Lung (tissue), 12 donors: ENCODE measurements around the gene DIP2C. TPM values are rescaled to one million over a fixed set of nuclear protein-coding genes. Genes with fewer than 3 reads are reported as not detected.
"Not testable (repeated sequence)": the region's sequence is repeated elsewhere in the genome, so short reads cannot be mapped to it uniquely, and the experiment has no call there.

ENCODE experiments used
- ATAC-seq: fragments of 200-7000 bp; cut with Tn5 transposase; one replicate; pipeline ENCODE4 v1.9.1; 2020; ENCODE audit warnings: moderate number of reproducible peaks; ENCODE audit not compliant: insufficient read depth, low FRiP score
- DNase-seq, 3 donors: peaks; one replicate each; pipeline ENCODE4 v3.0.0-alpha.2; 2013 to 2017
- H3K27ac ChIP-seq, 2 donors: one replicate each; pipeline ENCODE4 v1.5.1; 2013; ENCODE audit warnings: mild to moderate bottlenecking in 2 of 2, moderate library complexity in 2 of 2, control low read depth in 1 of 2, inconsistent platforms in 1 of 2, low read depth in 1 of 2, low read length in 1 of 2
- H3K27me3 ChIP-seq, 3 donors: one replicate each; pipeline ENCODE4 v1.5.1; 2013; ENCODE audit warnings: low read length in 2 of 3; ENCODE audit not compliant: control insufficient read depth in 3 of 3, insufficient read depth in 3 of 3
- H3K36me3 ChIP-seq, 4 donors: one replicate each; pipeline ENCODE4 v1.5.1; 2013; ENCODE audit warnings: low read length in 4 of 4, mild to moderate bottlenecking in 1 of 4, moderate library complexity in 1 of 4; ENCODE audit not compliant: control insufficient read depth in 4 of 4, insufficient read depth in 4 of 4
- H3K4me1 ChIP-seq, 5 donors: one replicate each; pipeline ENCODE4 v1.5.1; 2013; ENCODE audit warnings: low read length in 5 of 5, mild to moderate bottlenecking in 2 of 5, moderate library complexity in 1 of 5; ENCODE audit not compliant: control insufficient read depth in 5 of 5, insufficient read depth in 5 of 5
- H3K4me3 ChIP-seq: one replicate; pipeline ENCODE4 v1.5.1; 2013; ENCODE audit warnings: mild to moderate bottlenecking, control low read depth, moderate library complexity
- H3K9ac ChIP-seq, 2 donors: one replicate each; pipeline ENCODE4 v1.5.1; 2013; ENCODE audit warnings: low read length in 2 of 2, control low read depth in 1 of 2; ENCODE audit not compliant: insufficient read depth in 1 of 2
- H3K9me3 ChIP-seq, 4 donors: one replicate each; pipeline ENCODE4 v1.5.1; 2013; ENCODE audit warnings: low read length in 3 of 4, mild to moderate bottlenecking in 1 of 4, moderate library complexity in 1 of 4; ENCODE audit not compliant: control insufficient read depth in 4 of 4, insufficient read depth in 3 of 4
- WGBS, 2 donors: extraction: QIAGEN DNeasy Blood & Tissue Kit; methylation state at CpG; one replicate each; pipeline ENCODE4 v1.1.7; 2013; 5-methylcytosine and 5-hydroxymethylcytosine counted together
- polyA plus RNA-seq, 2 donors: library from polyadenylated mRNA; stranded (reverse); fragments of 200-250 nt; gene quantifications; one replicate each; pipeline ENCODE4 v1.2.1, GENCODE V29; 2013
- total RNA-seq, 2 donors: library from RNA; depleted of rRNA in 1 of 2; stranded (reverse); fragments of >200 nt in 1 of 2; gene quantifications; one replicate each; pipeline ENCODE4 v1.2.1, GENCODE V29; 2014 to 2021
- TF ChIP-seq, protein P1 (sequence below): IDR thresholded peaks from 2 replicates; pipeline ENCODE4 v1.5.1; 2012; ENCODE audit warnings: mild to moderate bottlenecking; ENCODE audit errors: control extremely low read depth, extremely low read depth
- donor health status: control.
- donor health status: control.
- donor health status: Bipolar disorder and iron deficiency.
- donor health status: healthy.
- donor health status: DM: yes; HTN: yes; CAD: no.

DIP2C gene
- total and polyA plus RNA-seq, 4 donors, result 3.6 to 20.0 (median 9.5) TPM

DNA sequence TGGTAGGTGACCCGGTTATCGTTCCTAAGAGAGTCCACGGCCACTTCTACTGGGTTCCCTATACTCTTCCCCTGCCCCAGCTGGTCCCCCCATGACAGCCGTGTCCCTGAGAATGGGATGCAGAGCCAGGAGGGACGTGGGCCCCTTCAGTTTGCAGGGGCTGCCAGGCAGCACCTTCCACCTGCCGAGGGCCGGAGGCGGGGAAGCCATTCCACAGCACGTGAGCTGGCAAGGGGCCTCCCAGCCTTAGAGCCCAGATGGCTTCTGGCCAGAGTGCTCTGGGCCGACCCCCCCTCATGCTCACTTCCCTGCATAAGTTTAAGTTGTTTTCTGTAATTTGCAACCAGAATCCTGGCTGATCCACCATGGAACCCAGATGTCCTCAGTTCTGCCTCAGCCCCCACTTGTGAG lies 39.0 kb downstream of the DIP2C start:
- ATAC-seq (no peak), DNase-seq (peak; percentile 41 to 71 (median 53))
- Histone ChIP-seq H3K27ac (peak overlapping the region; percentile 0 to 30), H3K27me3 (no peaks in the 10 kb centered on the region), H3K9me3 (peaks cover 0 to 2% (median 0%) of the 10 kb centered on the region in 4 donors), H3K9ac (no peak overlapping the region), H3K4me3 (no peak overlapping the region), H3K36me3 (no peaks in the 10 kb centered on the region), H3K4me1 (peaks cover 0 to 27% (median 19%) of the 10 kb centered on the region in 5 donors)
- TF ChIP-seq, protein P1, sequence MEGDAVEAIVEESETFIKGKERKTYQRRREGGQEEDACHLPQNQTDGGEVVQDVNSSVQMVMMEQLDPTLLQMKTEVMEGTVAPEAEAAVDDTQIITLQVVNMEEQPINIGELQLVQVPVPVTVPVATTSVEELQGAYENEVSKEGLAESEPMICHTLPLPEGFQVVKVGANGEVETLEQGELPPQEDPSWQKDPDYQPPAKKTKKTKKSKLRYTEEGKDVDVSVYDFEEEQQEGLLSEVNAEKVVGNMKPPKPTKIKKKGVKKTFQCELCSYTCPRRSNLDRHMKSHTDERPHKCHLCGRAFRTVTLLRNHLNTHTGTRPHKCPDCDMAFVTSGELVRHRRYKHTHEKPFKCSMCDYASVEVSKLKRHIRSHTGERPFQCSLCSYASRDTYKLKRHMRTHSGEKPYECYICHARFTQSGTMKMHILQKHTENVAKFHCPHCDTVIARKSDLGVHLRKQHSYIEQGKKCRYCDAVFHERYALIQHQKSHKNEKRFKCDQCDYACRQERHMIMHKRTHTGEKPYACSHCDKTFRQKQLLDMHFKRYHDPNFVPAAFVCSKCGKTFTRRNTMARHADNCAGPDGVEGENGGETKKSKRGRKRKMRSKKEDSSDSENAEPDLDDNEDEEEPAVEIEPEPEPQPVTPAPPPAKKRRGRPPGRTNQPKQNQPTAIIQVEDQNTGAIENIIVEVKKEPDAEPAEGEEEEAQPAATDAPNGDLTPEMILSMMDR, result no peak
- WGBS, 2 donors, result 70 to 88% methylated on average over 10 of the region's 10 CpGs

DNA sequence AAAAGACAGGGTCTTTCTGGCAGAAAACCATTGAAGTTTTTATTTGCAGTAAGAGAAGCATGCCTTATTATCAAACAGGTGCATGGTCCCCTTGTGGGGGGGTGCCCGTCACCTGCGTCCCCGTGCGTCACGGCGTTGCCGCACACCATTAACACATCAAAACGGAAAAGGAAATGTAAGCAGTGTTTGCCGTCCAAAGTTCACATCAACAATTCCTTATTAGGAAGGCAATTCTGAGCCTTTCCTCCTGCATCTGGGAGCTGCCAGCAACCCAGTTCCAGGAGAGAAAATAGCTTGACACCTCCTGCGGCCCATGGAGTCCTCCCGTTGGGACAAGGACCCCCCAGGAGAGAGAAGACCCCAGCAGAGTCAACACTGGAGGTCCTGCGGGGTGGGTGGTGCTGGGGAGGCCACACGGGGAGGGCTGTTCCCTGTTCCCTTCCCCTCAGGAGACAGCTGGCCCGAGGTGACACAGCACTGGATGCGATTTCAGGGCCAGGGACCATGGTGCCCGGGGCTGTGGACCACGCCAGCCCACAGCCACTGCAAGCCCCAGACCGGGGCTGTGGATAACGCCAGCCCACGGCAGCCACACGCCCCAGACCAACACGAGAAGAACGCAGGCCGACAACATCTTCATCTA lies 39.5 kb downstream of the DIP2C start:
- Histone ChIP-seq H3K4me1 (peaks cover 0 to 26% (median 16%) of the 10 kb centered on the region in 5 donors), H3K27ac (peak overlapping the region; percentile 0 to 30), H3K9ac (no peak overlapping the region), H3K4me3 (no peak overlapping the region), H3K9me3 (peaks cover 0 to 4% (median 3%) of the 10 kb centered on the region in 4 donors), H3K27me3 (no peaks in the 10 kb centered on the region), H3K36me3 (peaks cover 0 to 2% (median 0%) of the 10 kb centered on the region in 4 donors)
- DNase-seq (peak; percentile 71 to 90 (median 86)), ATAC-seq (no peak)
- 53 to 75% methylated on average over 24 of the region's 24 CpGs for WGBS, 2 donors
- TF ChIP-seq, protein P1, result no peak

DNA sequence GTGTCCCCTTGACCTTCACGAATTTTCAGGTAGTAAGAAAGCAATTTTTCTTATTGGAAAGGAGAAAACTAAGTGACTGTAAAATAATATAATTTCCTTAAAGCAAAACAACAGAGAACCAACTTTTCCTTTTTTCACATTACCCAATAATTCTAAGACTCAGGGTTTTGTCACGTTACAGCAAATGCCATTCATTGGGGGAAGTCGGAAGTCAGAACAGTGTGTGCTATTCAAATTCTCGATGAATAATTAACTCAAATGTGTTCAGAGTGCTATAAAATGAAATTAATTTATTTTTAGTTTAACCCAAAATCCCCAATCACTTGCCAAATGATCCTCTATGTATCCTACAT lies 40.0 kb downstream of the DIP2C start:
- ATAC-seq (no peak), DNase-seq (peak in 2 of 3 donors; percentile 31 to 48)
- H3K27me3 ChIP-seq, result no peaks in the 10 kb centered on the region
- H3K4me1 ChIP-seq, result peaks cover 0 to 21% (median 12%) of the 10 kb centered on the region in 5 donors
- no peak overlapping the region for H3K27ac ChIP-seq
- H3K4me3 ChIP-seq, result no peak overlapping the region
- H3K9ac ChIP-seq, result no peak overlapping the region
- H3K9me3 ChIP-seq, result peaks cover 0 to 6% (median 3%) of the 10 kb centered on the region in 4 donors
- H3K36me3 ChIP-seq, result peaks cover 0 to 6% (median 0%) of the 10 kb centered on the region in 4 donors
- TF ChIP-seq, protein P1, result no peak
- WGBS, 2 donors, result 78 to 85% methylated on average over 4 of the region's 4 CpGs

DNA sequence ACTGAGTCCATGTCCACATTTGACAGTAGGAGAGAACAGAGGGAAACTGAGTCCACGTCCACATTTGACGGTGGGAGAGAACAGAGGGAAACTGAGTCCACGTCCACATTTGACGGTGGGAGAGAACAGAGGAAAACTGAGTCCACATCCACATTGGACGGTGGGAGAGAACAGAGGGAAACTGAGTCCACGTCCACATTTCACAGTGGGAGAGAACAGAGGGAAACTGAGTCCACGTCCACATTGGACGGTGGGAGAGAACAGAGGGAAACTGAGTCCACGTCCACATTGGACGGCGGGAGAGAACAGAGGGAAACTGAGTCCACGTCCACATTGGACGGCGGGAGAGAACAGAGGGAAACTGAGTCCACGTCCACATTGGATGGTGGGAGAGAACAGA lies 42.4 kb downstream of the DIP2C start:
- not testable (repeated sequence) for H3K27me3 ChIP-seq, H3K9ac ChIP-seq, H3K36me3 ChIP-seq, H3K27ac ChIP-seq, H3K9me3 ChIP-seq, ATAC-seq, DNase-seq, H3K4me3 ChIP-seq
- H3K4me1 ChIP-seq, result peaks cover 0 to 16% (median 7%) of the 10 kb centered on the region in 5 donors
- 97% methylated on average over 15 of the region's 15 CpGs for WGBS, 2 donors
